ENCODE data around the gene VSIR. TPM values are rescaled to one million over a fixed set of nuclear protein-coding genes. Genes with fewer than 3 reads are reported as not detected.

Gene VSIR
- total RNA-seq, 2 experiments from 2014 or later, result 52.0 to 55.5 TPM

- no peaks in the 10 kb centered on the region for H3K9me3 Mint-ChIP-seq
- no peak overlapping the region for H3K4me3 Mint-ChIP-seq
- CTCF ChIA-PET, result interaction anchor here (0.7 to 4.0 kb wide), 13 partner anchors 10 to 411 kb away, joined by 3 to 29 read pairs (median 5); partner anchors contain the start of gene VSIR
- H3K27me3 Mint-ChIP-seq (ENCODE audit: low read depth), result no peaks in the 10 kb centered on the region
- no peak for DNase-seq
- intact Hi-C loops (cut with micrococcal nuclease), result no loop called here
- peaks cover 76% of the 10 kb centered on the region for H3K4me1 Mint-ChIP-seq (ENCODE audit: low read depth)
- no peaks in the 10 kb centered on the region for H3K36me3 Mint-ChIP-seq (ENCODE audit: low read depth)
- H3K27ac Mint-ChIP-seq, result peak overlapping the region; percentile 98
Observed at GRCh38 chr10:71725249-71725648, 48.1 kb downstream of the VSIR start.

- Mint-ChIP-seq H3K27ac (peak overlapping the region; percentile 98), H3K9me3 (no peaks in the 10 kb centered on the region), H3K27me3 (ENCODE audit: low read depth) (no peaks in the 10 kb centered on the region), H3K4me1 (ENCODE audit: low read depth) (peaks cover 71% of the 10 kb centered on the region), H3K36me3 (ENCODE audit: low read depth) (no peaks in the 10 kb centered on the region), H3K4me3 (peak overlapping the region; percentile 22)
- no peak for DNase-seq
- intact Hi-C loops (cut with micrococcal nuclease), result no loop called here
- CTCF ChIA-PET, result interaction anchor here (0.7 to 4.0 kb wide), 8 partner anchors 11 to 843 kb away, joined by 3 to 25 read pairs (median 6); partner anchors contain the start of gene VSIR
Observed at GRCh38 chr10:71724539-71724938, 48.8 kb downstream of the VSIR start.

GRCh38 chr10:71723311-71723710 is 50.0 kb downstream of the VSIR start:
- intact Hi-C loops (cut with micrococcal nuclease), result no loop called here
- CTCF ChIA-PET, result interaction anchor here (1.0 to 4.0 kb wide), 6 partner anchors 10 to 408 kb away, joined by 3 to 25 read pairs (median 6); partner anchors contain the start of gene VSIR

GRCh38 chr10:71722849-71723248 is 50.5 kb downstream of the VSIR start:
- peaks cover 56% of the 10 kb centered on the region for H3K4me1 Mint-ChIP-seq (ENCODE audit: low read depth)
- no peaks in the 10 kb centered on the region for H3K36me3 Mint-ChIP-seq (ENCODE audit: low read depth)
- CTCF ChIA-PET, result interaction anchor here (1.1 to 2.5 kb wide), 2 partner anchors 50 to 83 kb away, joined by 3 to 9 read pairs; partner anchors contain the start of gene VSIR
- H3K27ac Mint-ChIP-seq, result peak overlapping the region; percentile 57
- no peaks in the 10 kb centered on the region for H3K9me3 Mint-ChIP-seq
- no peak for DNase-seq
- no peak overlapping the region for H3K4me3 Mint-ChIP-seq
- intact Hi-C loops (cut with micrococcal nuclease), result no loop called here
- H3K27me3 Mint-ChIP-seq (ENCODE audit: low read depth), result no peaks in the 10 kb centered on the region

More at GRCh38 chr10:71723311-71723710, 50.0 kb downstream of the VSIR start:
- DNase-seq, result no peak
- H3K4me1 Mint-ChIP-seq (ENCODE audit: low read depth), result peaks cover 61% of the 10 kb centered on the region
- H3K27me3 Mint-ChIP-seq (ENCODE audit: low read depth), result no peaks in the 10 kb centered on the region
- no peaks in the 10 kb centered on the region for H3K36me3 Mint-ChIP-seq (ENCODE audit: low read depth)
- no peak overlapping the region for H3K4me3 Mint-ChIP-seq
- no peaks in the 10 kb centered on the region for H3K9me3 Mint-ChIP-seq
- H3K27ac Mint-ChIP-seq, result peak overlapping the region; percentile 98

GRCh38 chr10:71721313-71721712 is 52.0 kb downstream of the VSIR start:
- H3K27me3 Mint-ChIP-seq (ENCODE audit: low read depth), result no peaks in the 10 kb centered on the region
- H3K27ac Mint-ChIP-seq, result peak overlapping the region; percentile 11
- CTCF ChIA-PET, result interaction anchor here (1.2 to 2.1 kb wide), 2 partner anchors 13 to 24 kb away, joined by 3 to 6 read pairs; no protein-coding TSS in a partner anchor
- DNase-seq, result no peak
- intact Hi-C loops (cut with micrococcal nuclease), result no loop called here
- H3K36me3 Mint-ChIP-seq (ENCODE audit: low read depth), result no peaks in the 10 kb centered on the region
- no peaks in the 10 kb centered on the region for H3K9me3 Mint-ChIP-seq
- no peak overlapping the region for H3K4me3 Mint-ChIP-seq
- peaks cover 50% of the 10 kb centered on the region for H3K4me1 Mint-ChIP-seq (ENCODE audit: low read depth)

- Mint-ChIP-seq H3K4me1 (ENCODE audit: low read depth) (peaks cover 50% of the 10 kb centered on the region), H3K9me3 (no peaks in the 10 kb centered on the region), H3K27me3 (ENCODE audit: low read depth) (no peaks in the 10 kb centered on the region), H3K36me3 (ENCODE audit: low read depth) (no peaks in the 10 kb centered on the region), H3K4me3 (no peak overlapping the region), H3K27ac (no peak overlapping the region)
- CTCF ChIA-PET, result interaction anchor here (0.6 to 4.6 kb wide), 4 partner anchors 12 to 53 kb away, joined by 3 to 29 read pairs (median 4); partner anchors contain the start of gene VSIR
- intact Hi-C loops (cut with micrococcal nuclease), result no loop called here
- DNase-seq, result no peak
Observed at GRCh38 chr10:71720288-71720687, 53.0 kb downstream of the VSIR start.

- CTCF ChIA-PET, result interaction anchor here (0.7 to 4.6 kb wide), 3 partner anchors 11 to 53 kb away, joined by 3 to 29 read pairs (median 4); no protein-coding TSS in a partner anchor
- DNase-seq, result no peak
- intact Hi-C loops (cut with micrococcal nuclease), result no loop called here
- Mint-ChIP-seq H3K9me3 (no peaks in the 10 kb centered on the region), H3K36me3 (ENCODE audit: low read depth) (no peaks in the 10 kb centered on the region), H3K4me3 (no peak within 1 kb of the TSS), H3K27me3 (ENCODE audit: low read depth) (no peaks in the 10 kb centered on the region), H3K4me1 (ENCODE audit: low read depth) (peaks cover 48% of the 10 kb centered on the region), H3K27ac (no peak within 1 kb of the TSS)
Observed at GRCh38 chr10:71719464-71720201, 53.7 kb downstream of the VSIR start, which contains the start of gene C10orf105. TSS of gene C10orf105 (minus strand) at chr10:71719778. CDS start at chr10:71716337, 3,441 bp downstream.

- Mint-ChIP-seq H3K9me3 (no peaks in the 10 kb centered on the region), H3K27ac (no peak overlapping the region), H3K27me3 (ENCODE audit: low read depth) (no peaks in the 10 kb centered on the region), H3K36me3 (ENCODE audit: low read depth) (no peaks in the 10 kb centered on the region), H3K4me3 (no peak overlapping the region), H3K4me1 (ENCODE audit: low read depth) (peaks cover 50% of the 10 kb centered on the region)
- no peak for DNase-seq
- CTCF ChIA-PET, result interaction anchor here (0.7 to 4.6 kb wide), 3 partner anchors 11 to 53 kb away, joined by 3 to 29 read pairs (median 4); no protein-coding TSS in a partner anchor
- intact Hi-C loops (cut with micrococcal nuclease), result no loop called here
Observed at GRCh38 chr10:71719042-71719441, 54.3 kb downstream of the VSIR start.

GRCh38 chr10:71718165-71718698 is 55.1 kb downstream of the VSIR start:
- intact Hi-C loops (cut with micrococcal nuclease), result no loop called here

GRCh38 chr10:71717551-71717951 is 55.8 kb downstream of the VSIR start:
- CTCF ChIA-PET, result interaction anchor here (1.0 to 4.6 kb wide), 4 partner anchors 9 to 35 kb away, joined by 3 to 29 read pairs (median 3); no protein-coding TSS in a partner anchor
- no peaks in the 10 kb centered on the region for H3K27me3 Mint-ChIP-seq (ENCODE audit: low read depth)
- no peak overlapping the region for H3K4me3 Mint-ChIP-seq
- H3K36me3 Mint-ChIP-seq (ENCODE audit: low read depth), result no peaks in the 10 kb centered on the region
- H3K9me3 Mint-ChIP-seq, result no peaks in the 10 kb centered on the region
- no peak overlapping the region for H3K27ac Mint-ChIP-seq
- intact Hi-C loops (cut with micrococcal nuclease), result no loop called here
- peaks cover 55% of the 10 kb centered on the region for H3K4me1 Mint-ChIP-seq (ENCODE audit: low read depth)
- DNase-seq, result no peak

More at GRCh38 chr10:71718165-71718698, 55.1 kb downstream of the VSIR start:
- Mint-ChIP-seq H3K4me3 (no peak overlapping the region), H3K27me3 (ENCODE audit: low read depth) (no peaks in the 10 kb centered on the region), H3K9me3 (no peaks in the 10 kb centered on the region), H3K4me1 (ENCODE audit: low read depth) (peaks cover 52% of the 10 kb centered on the region), H3K27ac (no peak overlapping the region), H3K36me3 (ENCODE audit: low read depth) (no peaks in the 10 kb centered on the region)
- DNase-seq, result no peak
- CTCF ChIA-PET, result interaction anchor here (1.0 to 4.6 kb wide), 4 partner anchors 10 to 35 kb away, joined by 3 to 29 read pairs (median 3); no protein-coding TSS in a partner anchor

GRCh38 chr10:71717056-71717455 is 56.3 kb downstream of the VSIR start:
- Mint-ChIP-seq H3K9me3 (no peaks in the 10 kb centered on the region), H3K4me1 (ENCODE audit: low read depth) (peaks cover 56% of the 10 kb centered on the region), H3K27me3 (ENCODE audit: low read depth) (no peaks in the 10 kb centered on the region), H3K4me3 (no peak overlapping the region), H3K36me3 (ENCODE audit: low read depth) (no peaks in the 10 kb centered on the region), H3K27ac (no peak overlapping the region)
- no peak for DNase-seq
- intact Hi-C loops (cut with micrococcal nuclease), result no loop called here
- CTCF ChIA-PET, result interaction anchor here (1.0 to 4.6 kb wide), 5 partner anchors 9 to 36 kb away, joined by 3 to 29 read pairs (median 3); no protein-coding TSS in a partner anchor

- DNase-seq, result no peak
- no peaks in the 10 kb centered on the region for H3K27me3 Mint-ChIP-seq (ENCODE audit: low read depth)
- peaks cover 61% of the 10 kb centered on the region for H3K4me1 Mint-ChIP-seq (ENCODE audit: low read depth)
- intact Hi-C loops (cut with micrococcal nuclease), result no loop called here
- H3K9me3 Mint-ChIP-seq, result no peaks in the 10 kb centered on the region
- H3K4me3 Mint-ChIP-seq, result no peak overlapping the region
- CTCF ChIA-PET, result interaction anchor here (1.1 to 4.6 kb wide), 3 partner anchors 8 to 58 kb away, joined by 4 to 29 read pairs (median 5); no protein-coding TSS in a partner anchor
- H3K27ac Mint-ChIP-seq, result no peak overlapping the region
- H3K36me3 Mint-ChIP-seq (ENCODE audit: low read depth), result no peaks in the 10 kb centered on the region
Observed at GRCh38 chr10:71716426-71716825, 56.9 kb downstream of the VSIR start.

Data from activated naive CD4-positive, alpha-beta T cell treated with anti-CD3 and anti-CD28 coated beads for 36 hours (primary cell).